GM19193 (cell line): ENCODE results near the gene ABHD6.

Source experiments
- POLR2A ChIP-seq: IDR thresholded peaks from 4 replicates; pipeline ENCODE4 v1.6.1; 2011; ENCODE audit not compliant: insufficient read depth, insufficient read length; ENCODE audit errors: extremely low read depth

The ABHD6 gene

GRCh38 chr3:58336135-58336882, 98.7 kb downstream of the ABHD6 start:
- TF ChIP-seq POLR2A, result no peak

- TF ChIP-seq POLR2A, result no peak
These were observed 99.6 kb downstream of the ABHD6 start for GRCh38 chr3:58337190-58337589.

- no peak for TF ChIP-seq POLR2A
These were observed 103.1 kb downstream of the ABHD6 start for GRCh38 chr3:58340594-58341244.

GRCh38 chr3:58341376-58341775, 103.8 kb downstream of the ABHD6 start:
- no peak for TF ChIP-seq POLR2A

- no peak for TF ChIP-seq POLR2A
These were observed 105.1 kb downstream of the ABHD6 start for GRCh38 chr3:58342676-58343075.
